Measurements from ENCODE around the gene PTPRT. TPM values are rescaled to one million over a fixed set of nuclear protein-coding genes. Genes with fewer than 3 reads are reported as not detected.

PTPRT gene
- polyA plus RNA-seq, 3 donors = not detected

- no peaks in the 10 kb centered on the region for H3K9me3 ChIP-seq (replicated peaks in 1 of 2; ENCODE audit: control insufficient read depth in 1 of 2, insufficient read depth in 1 of 2, low read length in 2 of 2)
- H3K4me2 ChIP-seq (replicated peaks; ENCODE audit: extremely low read depth, low read length, poor library complexity, severe bottlenecking) = no peak overlapping the region
- no peaks in the 10 kb centered on the region for H3K79me2 ChIP-seq (ENCODE audit: insufficient read depth, low read length)
- H3K4me1 ChIP-seq (ENCODE audit: control insufficient read depth in 1 of 2, insufficient read depth in 2 of 2, low read length in 2 of 2) = no peaks in the 10 kb centered on the region
- Mint-ChIP-seq H3K4me3 (no peak overlapping the region), H3K9me3 (peaks cover 2 to 5% (median 3%) of the 10 kb centered on the region in 7 donors), H3K36me3 (no peaks in the 10 kb centered on the region), H3K27ac (no peak overlapping the region), H3K27me3 (ENCODE audit: low read depth in 3 of 3) (no peaks in the 10 kb centered on the region), H3K4me1 (no peaks in the 10 kb centered on the region)
- no peak overlapping the region for H2AFZ ChIP-seq (ENCODE audit: insufficient read depth, low read depth, low read length, poor library complexity, severe bottlenecking)
- no peak overlapping the region for H3K9ac ChIP-seq (ENCODE audit: insufficient read depth, low read length, poor library complexity, severe bottlenecking)
- no peaks in the 10 kb centered on the region for H3K36me3 ChIP-seq (replicated peaks in 1 of 2; ENCODE audit: control insufficient read depth in 1 of 2, insufficient read depth in 2 of 2, low read length in 2 of 2)
- no peak overlapping the region for H3K4me3 ChIP-seq (replicated peaks in 1 of 3; ENCODE audit: low read depth in 2 of 3, low read length in 3 of 3)
- DNase-seq = no peak
- TF ChIP-seq CTCF (IDR thresholded peaks at IDR 0.05) = no peak
- intact Hi-C loops (cut with micrococcal nuclease) = no loop called here
- no CpG with 5 or more reads among the region's 2 CpGs for WGBS (ENCODE audit: insufficient coverage)
- H3K27ac ChIP-seq (ENCODE audit: low read depth in 1 of 2, low read length in 2 of 2) = no peak overlapping the region
- no peaks in the 10 kb centered on the region for H4K20me1 ChIP-seq (ENCODE audit: insufficient read depth, low read length)
- H3K27me3 ChIP-seq (ENCODE audit: control insufficient read depth in 2 of 2, insufficient read depth in 2 of 2, low read length in 2 of 2) = no peaks in the 10 kb centered on the region
These were observed 555.5 kb downstream of the PTPRT start for GRCh38 chr20:42634156-42634555.

- Mint-ChIP-seq H3K4me3 (no peak overlapping the region), H3K4me1 (no peaks in the 10 kb centered on the region), H3K27ac (no peak overlapping the region), H3K9me3 (peaks cover 2 to 16% (median 9%) of the 10 kb centered on the region in 7 donors), H3K36me3 (no peaks in the 10 kb centered on the region), H3K27me3 (ENCODE audit: low read depth in 3 of 3) (peaks cover 0 to 1% (median 1%) of the 10 kb centered on the region in 3 donors)
- H2AFZ ChIP-seq (ENCODE audit: insufficient read depth, low read depth, low read length, poor library complexity, severe bottlenecking) = no peak overlapping the region
- H4K20me1 ChIP-seq (ENCODE audit: insufficient read depth, low read length) = no peaks in the 10 kb centered on the region
- intact Hi-C loops (cut with micrococcal nuclease) = no loop called here
- no peaks in the 10 kb centered on the region for H3K4me1 ChIP-seq (ENCODE audit: control insufficient read depth in 1 of 2, insufficient read depth in 2 of 2, low read length in 2 of 2)
- H3K9ac ChIP-seq (ENCODE audit: insufficient read depth, low read length, poor library complexity, severe bottlenecking) = no peak overlapping the region
- H3K9me3 ChIP-seq (replicated peaks in 1 of 2; ENCODE audit: control insufficient read depth in 1 of 2, insufficient read depth in 1 of 2, low read length in 2 of 2) = peaks cover 3 to 5% of the 10 kb centered on the region in 2 donors
- DNase-seq = no peak
- H3K4me3 ChIP-seq (replicated peaks in 1 of 3; ENCODE audit: low read depth in 2 of 3, low read length in 3 of 3) = no peak overlapping the region
- no peak overlapping the region for H3K4me2 ChIP-seq (replicated peaks; ENCODE audit: extremely low read depth, low read length, poor library complexity, severe bottlenecking)
- 100% methylated on average over 1 of the region's 1 CpG for WGBS (ENCODE audit: insufficient coverage)
- no peak overlapping the region for H3K27ac ChIP-seq (ENCODE audit: low read depth in 1 of 2, low read length in 2 of 2)
- TF ChIP-seq CTCF (IDR thresholded peaks at IDR 0.05) = no peak
- no peaks in the 10 kb centered on the region for H3K79me2 ChIP-seq (ENCODE audit: insufficient read depth, low read length)
- H3K27me3 ChIP-seq (ENCODE audit: control insufficient read depth in 2 of 2, insufficient read depth in 2 of 2, low read length in 2 of 2) = no peaks in the 10 kb centered on the region
- H3K36me3 ChIP-seq (replicated peaks in 1 of 2; ENCODE audit: control insufficient read depth in 1 of 2, insufficient read depth in 2 of 2, low read length in 2 of 2) = no peaks in the 10 kb centered on the region
These were observed 561.0 kb downstream of the PTPRT start for GRCh38 chr20:42628683-42629082.

All from CD14-positive monocyte (primary cell).